Measurements from ENCODE around the gene RABGAP1L.
"Not testable (repeated sequence)": the region's sequence is repeated elsewhere in the genome, so short reads cannot be mapped to it uniquely, and the experiment has no call there.

RABGAP1L gene

DNA sequence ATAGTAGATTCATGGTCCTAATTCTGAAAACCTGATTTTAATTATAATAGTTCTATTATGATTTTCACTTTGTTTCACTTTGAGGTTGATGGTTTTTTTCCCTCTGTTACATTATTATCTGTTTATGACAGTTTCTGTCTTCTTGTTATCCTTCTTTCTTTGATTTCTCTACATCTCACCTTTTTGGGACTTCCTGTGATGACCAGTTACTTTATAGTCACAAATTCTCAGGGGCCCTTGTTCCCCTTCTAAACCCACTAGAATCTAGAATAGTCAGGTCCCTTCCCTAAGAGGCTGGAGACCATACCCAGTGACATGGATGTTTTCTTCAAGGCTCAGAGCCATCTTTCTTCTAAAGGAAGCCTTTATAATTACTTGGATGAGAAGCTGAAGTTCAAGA lies 526.9 kb downstream of the RABGAP1L start:
- H3K27me3 ChIP-seq (ENCODE audit: control insufficient read depth in 2 of 2, insufficient read depth in 2 of 2, low read length in 2 of 2), result no peaks in the 10 kb centered on the region
- H3K36me3 ChIP-seq (ENCODE audit: control insufficient read depth in 2 of 2, insufficient read depth in 2 of 2, low read length in 2 of 2), result no peaks in the 10 kb centered on the region
- H3K4me1 ChIP-seq (ENCODE audit: control insufficient read depth in 2 of 2, insufficient read depth in 2 of 2, low read length in 2 of 2), result peaks cover 0 to 3% of the 10 kb centered on the region in 2 donors
- H3K9ac ChIP-seq (ENCODE audit: low read depth in 1 of 2, low read length in 2 of 2), result no peak overlapping the region
- H3K4me3 ChIP-seq (ENCODE audit: low read length in 2 of 2), result no peak overlapping the region
- H3K27ac ChIP-seq (ENCODE audit: low read depth in 2 of 2, low read length in 2 of 2), result no peak overlapping the region
- no peaks in the 10 kb centered on the region for H3K9me3 ChIP-seq (ENCODE audit: control insufficient read depth in 2 of 2, low read length in 2 of 2)

DNA sequence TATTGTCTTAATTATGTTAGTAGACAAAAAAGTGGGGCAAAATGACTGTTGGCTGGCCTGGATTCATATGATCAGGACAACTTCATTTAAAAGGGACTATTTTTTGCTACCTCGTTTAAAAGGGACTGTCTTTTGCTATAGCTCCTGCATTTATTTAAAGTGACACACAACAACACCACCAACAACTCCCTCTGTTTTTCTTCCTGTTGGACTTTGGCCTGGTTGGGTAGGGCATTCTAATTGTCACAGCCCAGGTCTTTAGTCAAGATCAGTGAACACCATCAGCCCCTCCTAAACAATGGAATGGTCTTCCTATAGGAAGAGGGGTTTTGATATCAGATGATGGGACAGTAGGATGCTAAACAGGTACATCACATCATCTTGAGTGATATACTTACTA lies 530.2 kb downstream of the RABGAP1L start:
- no peaks in the 10 kb centered on the region for H3K27me3 ChIP-seq (ENCODE audit: control insufficient read depth in 2 of 2, insufficient read depth in 2 of 2, low read length in 2 of 2)
- no peaks in the 10 kb centered on the region for H3K9me3 ChIP-seq (ENCODE audit: control insufficient read depth in 2 of 2, low read length in 2 of 2)
- H3K36me3 ChIP-seq (ENCODE audit: control insufficient read depth in 2 of 2, insufficient read depth in 2 of 2, low read length in 2 of 2), result no peaks in the 10 kb centered on the region
- H3K4me1 ChIP-seq (ENCODE audit: control insufficient read depth in 2 of 2, insufficient read depth in 2 of 2, low read length in 2 of 2), result peaks cover 0 to 3% of the 10 kb centered on the region in 2 donors
- H3K9ac ChIP-seq (ENCODE audit: low read depth in 1 of 2, low read length in 2 of 2), result no peak overlapping the region
- no peak overlapping the region for H3K27ac ChIP-seq (ENCODE audit: low read depth in 2 of 2, low read length in 2 of 2)
- H3K4me3 ChIP-seq (ENCODE audit: low read length in 2 of 2), result no peak overlapping the region

DNA sequence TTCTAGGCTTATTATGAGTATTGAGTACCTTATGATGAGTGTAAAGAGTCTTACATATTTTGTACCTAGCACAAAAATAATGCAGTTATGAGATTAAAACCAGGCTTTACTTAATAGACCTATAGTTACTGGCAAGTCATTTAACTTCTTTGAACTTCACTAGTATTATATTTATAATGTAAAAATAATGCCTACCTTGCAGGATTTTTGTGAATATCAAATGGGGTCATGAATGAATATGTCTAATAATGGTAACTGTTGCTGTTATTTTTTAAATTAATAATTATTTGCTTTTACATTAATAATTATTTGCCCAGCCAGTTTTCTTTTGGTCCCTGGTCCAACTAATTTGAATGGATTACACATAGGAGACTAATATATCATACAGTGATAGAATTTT lies 530.9 kb downstream of the RABGAP1L start:
- no peak overlapping the region for H3K27ac ChIP-seq (ENCODE audit: low read depth in 2 of 2, low read length in 2 of 2)
- H3K27me3 ChIP-seq (ENCODE audit: control insufficient read depth in 2 of 2, insufficient read depth in 2 of 2, low read length in 2 of 2), result no peaks in the 10 kb centered on the region
- H3K4me3 ChIP-seq (ENCODE audit: low read length in 2 of 2), result no peak overlapping the region
- H3K9me3 ChIP-seq (ENCODE audit: control insufficient read depth in 2 of 2, low read length in 2 of 2), result no peaks in the 10 kb centered on the region
- H3K36me3 ChIP-seq (ENCODE audit: control insufficient read depth in 2 of 2, insufficient read depth in 2 of 2, low read length in 2 of 2), result no peaks in the 10 kb centered on the region
- H3K4me1 ChIP-seq (ENCODE audit: control insufficient read depth in 2 of 2, insufficient read depth in 2 of 2, low read length in 2 of 2), result peaks cover 0 to 3% of the 10 kb centered on the region in 2 donors
- H3K9ac ChIP-seq (ENCODE audit: low read depth in 1 of 2, low read length in 2 of 2), result no peak overlapping the region

DNA sequence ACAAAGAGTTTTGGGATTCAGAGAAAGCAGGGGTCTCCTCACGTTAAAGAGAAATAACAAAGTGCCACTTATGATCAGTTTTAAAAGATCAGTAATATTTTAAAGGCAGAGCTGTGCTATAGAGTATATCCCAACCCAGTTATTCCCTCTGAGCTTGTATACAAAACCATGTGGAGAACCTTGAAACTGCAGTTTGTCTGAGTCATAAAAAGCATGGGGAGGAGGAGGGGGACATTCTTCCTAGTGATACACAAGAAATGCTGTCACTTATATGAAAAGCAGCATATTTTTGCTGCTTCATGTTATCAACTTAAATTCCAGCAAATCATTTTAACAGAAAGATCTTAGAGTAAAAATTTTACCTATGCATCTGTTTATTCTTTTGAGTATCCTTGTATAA lies 533.0 kb downstream of the RABGAP1L start:
- Histone ChIP-seq H3K9ac (ENCODE audit: low read depth in 1 of 2, low read length in 2 of 2) (no peak overlapping the region), H3K36me3 (ENCODE audit: control insufficient read depth in 2 of 2, insufficient read depth in 2 of 2, low read length in 2 of 2) (no peaks in the 10 kb centered on the region), H3K27ac (ENCODE audit: low read depth in 2 of 2, low read length in 2 of 2) (no peak overlapping the region), H3K27me3 (ENCODE audit: control insufficient read depth in 2 of 2, insufficient read depth in 2 of 2, low read length in 2 of 2) (no peaks in the 10 kb centered on the region), H3K4me3 (ENCODE audit: low read length in 2 of 2) (no peak overlapping the region), H3K9me3 (ENCODE audit: control insufficient read depth in 2 of 2, low read length in 2 of 2) (no peaks in the 10 kb centered on the region), H3K4me1 (ENCODE audit: control insufficient read depth in 2 of 2, insufficient read depth in 2 of 2, low read length in 2 of 2) (peaks cover 0 to 3% of the 10 kb centered on the region in 2 donors)

DNA sequence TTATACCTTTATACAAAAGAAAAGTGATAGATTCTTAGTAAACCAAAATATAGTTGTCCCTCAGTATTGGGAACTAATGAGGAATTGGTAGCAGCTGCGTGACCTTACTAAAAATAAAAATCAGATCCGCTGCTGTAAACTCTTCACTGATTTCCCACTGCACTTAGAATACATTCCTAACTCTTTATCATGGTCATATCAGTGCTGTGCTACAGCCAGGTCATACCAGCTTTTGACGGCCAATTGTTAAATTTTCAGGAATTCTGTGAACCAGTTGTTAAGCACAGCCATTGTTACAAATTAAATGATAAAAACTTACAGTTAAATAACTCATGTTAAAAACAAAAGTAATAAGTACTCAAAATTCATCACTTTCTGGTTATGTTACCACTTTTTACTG lies 533.8 kb downstream of the RABGAP1L start:
- H3K27me3 ChIP-seq (ENCODE audit: control insufficient read depth in 2 of 2, insufficient read depth in 2 of 2, low read length in 2 of 2), result no peaks in the 10 kb centered on the region
- H3K4me3 ChIP-seq (ENCODE audit: low read length in 2 of 2), result no peak overlapping the region
- no peaks in the 10 kb centered on the region for H3K9me3 ChIP-seq (ENCODE audit: control insufficient read depth in 2 of 2, low read length in 2 of 2)
- H3K9ac ChIP-seq (ENCODE audit: low read depth in 1 of 2, low read length in 2 of 2), result no peak overlapping the region
- no peaks in the 10 kb centered on the region for H3K36me3 ChIP-seq (ENCODE audit: control insufficient read depth in 2 of 2, insufficient read depth in 2 of 2, low read length in 2 of 2)
- H3K4me1 ChIP-seq (ENCODE audit: control insufficient read depth in 2 of 2, insufficient read depth in 2 of 2, low read length in 2 of 2), result peaks cover 0 to 3% of the 10 kb centered on the region in 2 donors
- H3K27ac ChIP-seq (ENCODE audit: low read depth in 2 of 2, low read length in 2 of 2), result no peak overlapping the region

DNA sequence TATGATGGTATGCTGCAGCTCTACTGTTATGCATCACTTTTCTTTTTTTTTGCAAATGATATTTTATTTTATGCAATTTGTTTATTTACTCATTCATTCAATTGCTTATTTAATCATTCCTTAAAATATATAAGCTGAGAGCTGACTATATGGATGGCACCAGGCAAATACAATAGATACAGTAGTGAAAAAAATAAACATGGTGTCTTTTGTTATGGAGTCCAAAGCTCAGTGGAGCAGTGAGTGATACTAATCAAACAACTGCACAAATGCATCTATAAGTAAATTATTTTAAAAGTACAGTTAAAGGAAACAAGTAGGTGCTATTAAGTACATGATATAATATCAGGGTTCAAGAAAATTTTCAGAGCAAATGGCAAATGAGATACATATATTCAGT lies 534.2 kb downstream of the RABGAP1L start:
- not testable (repeated sequence) for H3K27me3 ChIP-seq (ENCODE audit: control insufficient read depth in 2 of 2, insufficient read depth in 2 of 2, low read length in 2 of 2); H3K4me3 ChIP-seq (ENCODE audit: low read length in 2 of 2); H3K9me3 ChIP-seq (ENCODE audit: control insufficient read depth in 2 of 2, low read length in 2 of 2); H3K36me3 ChIP-seq (ENCODE audit: control insufficient read depth in 2 of 2, insufficient read depth in 2 of 2, low read length in 2 of 2); H3K27ac ChIP-seq (ENCODE audit: low read depth in 2 of 2, low read length in 2 of 2); H3K9ac ChIP-seq (ENCODE audit: low read depth in 1 of 2, low read length in 2 of 2); H3K4me1 ChIP-seq (ENCODE audit: control insufficient read depth in 2 of 2, insufficient read depth in 2 of 2, low read length in 2 of 2)

DNA sequence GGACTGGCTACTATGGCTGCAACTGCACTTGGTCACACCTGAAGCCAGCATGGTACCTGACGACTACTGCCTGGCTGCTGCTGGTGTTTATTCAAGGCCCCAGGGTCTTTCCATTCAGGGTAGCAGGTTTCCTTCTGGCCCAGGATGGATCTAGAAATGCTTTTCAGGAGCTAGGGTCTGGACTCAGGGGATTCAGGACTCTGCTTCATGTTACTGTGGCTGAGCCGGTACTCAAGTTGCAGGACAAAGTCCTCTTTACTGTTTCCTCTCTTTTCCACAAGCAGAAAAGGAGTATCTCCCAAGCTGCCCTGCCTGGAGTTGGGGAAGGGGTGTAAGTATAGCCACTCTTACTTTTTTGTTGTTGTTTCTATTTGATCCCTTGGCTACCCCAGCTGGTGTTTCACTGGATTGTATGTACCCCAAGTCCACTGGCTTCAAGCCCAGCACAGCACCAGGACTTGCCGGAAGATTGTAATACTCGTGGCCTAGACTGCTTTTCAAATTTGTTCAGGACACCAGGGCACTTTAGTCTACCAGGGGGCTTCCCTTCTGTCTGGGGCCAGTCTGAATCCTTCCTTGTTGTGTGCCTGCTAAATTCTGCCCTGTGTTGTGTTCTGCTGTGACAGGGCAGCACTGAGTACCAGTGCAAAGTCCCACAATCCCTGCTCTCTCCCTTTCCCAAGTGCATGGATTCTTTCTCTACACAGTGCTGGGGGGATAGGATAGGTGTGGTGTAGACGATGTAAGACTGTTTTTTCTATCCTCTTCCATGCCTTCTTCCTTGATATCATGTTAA lies 536.9 kb downstream of the RABGAP1L start:
- Histone ChIP-seq H3K27ac (ENCODE audit: low read depth in 2 of 2, low read length in 2 of 2) (no peak overlapping the region), H3K9me3 (ENCODE audit: control insufficient read depth in 2 of 2, low read length in 2 of 2) (no peaks in the 10 kb centered on the region), H3K4me1 (ENCODE audit: control insufficient read depth in 2 of 2, insufficient read depth in 2 of 2, low read length in 2 of 2) (no peaks in the 10 kb centered on the region), H3K27me3 (ENCODE audit: control insufficient read depth in 2 of 2, insufficient read depth in 2 of 2, low read length in 2 of 2) (no peaks in the 10 kb centered on the region), H3K9ac (ENCODE audit: low read depth in 1 of 2, low read length in 2 of 2) (no peak overlapping the region), H3K36me3 (ENCODE audit: control insufficient read depth in 2 of 2, insufficient read depth in 2 of 2, low read length in 2 of 2) (no peaks in the 10 kb centered on the region), H3K4me3 (ENCODE audit: low read length in 2 of 2) (no peak overlapping the region)

DNA sequence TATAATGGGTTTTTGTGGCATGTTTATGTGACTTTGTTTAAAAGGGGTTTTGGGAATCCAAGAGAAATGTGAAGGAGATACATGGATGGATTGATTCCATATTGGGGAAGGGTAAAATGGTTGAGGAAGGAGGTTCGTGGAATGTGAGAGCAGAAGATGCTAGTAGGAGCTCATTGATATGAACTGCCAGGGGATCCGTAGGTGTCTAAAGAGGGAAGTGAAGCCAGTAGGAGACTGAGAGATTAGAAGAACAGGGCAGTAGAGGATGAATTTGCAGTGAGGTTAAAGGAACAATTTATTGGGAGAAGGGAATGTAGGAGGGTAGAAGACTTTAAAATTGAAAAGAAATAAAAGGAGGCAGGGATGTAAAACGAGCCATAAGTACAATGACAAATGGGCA lies 541.0 kb downstream of the RABGAP1L start:
- Histone ChIP-seq H3K27ac (ENCODE audit: low read depth in 2 of 2, low read length in 2 of 2) (no peak overlapping the region), H3K9ac (ENCODE audit: low read depth in 1 of 2, low read length in 2 of 2) (no peak overlapping the region), H3K4me3 (ENCODE audit: low read length in 2 of 2) (no peak overlapping the region), H3K9me3 (ENCODE audit: control insufficient read depth in 2 of 2, low read length in 2 of 2) (no peaks in the 10 kb centered on the region), H3K27me3 (ENCODE audit: control insufficient read depth in 2 of 2, insufficient read depth in 2 of 2, low read length in 2 of 2) (no peaks in the 10 kb centered on the region), H3K4me1 (ENCODE audit: control insufficient read depth in 2 of 2, insufficient read depth in 2 of 2, low read length in 2 of 2) (no peaks in the 10 kb centered on the region), H3K36me3 (ENCODE audit: control insufficient read depth in 2 of 2, insufficient read depth in 2 of 2, low read length in 2 of 2) (no peaks in the 10 kb centered on the region)

DNA sequence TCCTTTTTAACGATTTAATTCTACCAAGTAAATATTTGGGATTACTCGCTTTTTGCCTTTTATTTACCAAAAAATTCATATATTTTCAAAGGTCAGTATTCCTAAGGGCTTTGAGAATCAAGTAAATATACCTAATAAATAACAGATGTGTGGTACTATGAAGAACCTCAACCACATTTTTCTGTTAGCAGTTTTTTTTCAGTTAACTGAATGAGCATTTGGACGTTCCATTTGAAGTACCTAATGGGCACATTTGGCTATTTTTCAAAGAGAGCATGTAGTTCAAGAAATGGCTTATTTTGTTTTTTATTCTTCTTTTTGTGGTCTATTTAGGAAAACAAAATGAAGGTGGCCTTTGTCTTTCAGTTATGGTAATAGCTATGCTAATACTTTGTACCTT lies 541.5 kb downstream of the RABGAP1L start:
- Histone ChIP-seq H3K4me1 (ENCODE audit: control insufficient read depth in 2 of 2, insufficient read depth in 2 of 2, low read length in 2 of 2) (no peaks in the 10 kb centered on the region), H3K27ac (ENCODE audit: low read depth in 2 of 2, low read length in 2 of 2) (no peak overlapping the region), H3K36me3 (ENCODE audit: control insufficient read depth in 2 of 2, insufficient read depth in 2 of 2, low read length in 2 of 2) (no peaks in the 10 kb centered on the region), H3K9me3 (ENCODE audit: control insufficient read depth in 2 of 2, low read length in 2 of 2) (no peaks in the 10 kb centered on the region), H3K4me3 (ENCODE audit: low read length in 2 of 2) (no peak overlapping the region), H3K27me3 (ENCODE audit: control insufficient read depth in 2 of 2, insufficient read depth in 2 of 2, low read length in 2 of 2) (no peaks in the 10 kb centered on the region), H3K9ac (ENCODE audit: low read depth in 1 of 2, low read length in 2 of 2) (no peak overlapping the region)

DNA sequence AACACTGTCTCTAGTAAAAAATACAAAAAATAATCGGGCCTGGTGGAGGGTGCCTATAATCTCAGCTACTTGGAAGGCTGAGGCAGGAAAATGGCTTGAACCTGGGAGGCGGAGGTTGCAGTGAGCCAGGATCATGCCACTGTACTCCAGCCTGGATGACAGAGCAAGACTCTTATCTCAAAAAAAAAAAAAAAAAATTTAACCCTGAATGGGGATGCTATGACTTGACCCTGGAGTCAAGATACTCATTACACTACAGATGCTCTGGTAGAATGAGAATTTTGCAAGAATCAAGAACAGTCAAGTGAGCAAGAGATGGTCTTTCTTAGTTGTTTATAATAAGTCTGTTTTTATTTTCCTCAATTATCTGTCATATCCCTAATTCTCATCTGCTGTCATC lies 542.2 kb downstream of the RABGAP1L start:
- Histone ChIP-seq H3K9ac (ENCODE audit: low read depth in 1 of 2, low read length in 2 of 2) (no peak overlapping the region), H3K27me3 (ENCODE audit: control insufficient read depth in 2 of 2, insufficient read depth in 2 of 2, low read length in 2 of 2) (no peaks in the 10 kb centered on the region), H3K4me1 (ENCODE audit: control insufficient read depth in 2 of 2, insufficient read depth in 2 of 2, low read length in 2 of 2) (no peaks in the 10 kb centered on the region), H3K36me3 (ENCODE audit: control insufficient read depth in 2 of 2, insufficient read depth in 2 of 2, low read length in 2 of 2) (no peaks in the 10 kb centered on the region), H3K4me3 (ENCODE audit: low read length in 2 of 2) (no peak overlapping the region), H3K27ac (ENCODE audit: low read depth in 2 of 2, low read length in 2 of 2) (no peak overlapping the region), H3K9me3 (ENCODE audit: control insufficient read depth in 2 of 2, low read length in 2 of 2) (no peaks in the 10 kb centered on the region)
